Tibial nerve (tissue), 4 donors: ENCODE data around the gene CYP2C9. TPM values are rescaled to one million over a fixed set of nuclear protein-coding genes. Genes with fewer than 3 reads are reported as not detected.

ENCODE experiments used
- DNase-seq, 2 donors: peaks; one replicate each; pipeline ENCODE4 v3.0.0-alpha.2; 2019; ENCODE audit warnings: low spot score in 2 of 2
- H3K27ac ChIP-seq, 4 donors: fragments of 200-600 bp; sonication (generic) in 3 of 4; one replicate each; pipeline ENCODE4 v1.5.1; 2017 to 2019; ENCODE audit warnings: mild to moderate bottlenecking in 1 of 4
- H3K27me3 ChIP-seq, 2 donors: fragments of 200-600 bp; sonication (generic) in 1 of 2; one replicate each; pipeline versions ENCODE4 v1.5.1 to v1.6.0; 2017 to 2019
- H3K36me3 ChIP-seq, 3 donors: fragments of 200-600 bp; sonication (generic); one replicate each; pipeline ENCODE4 v1.5.1; 2018 to 2019
- H3K4me1 ChIP-seq, 4 donors: fragments of 200-600 bp; sonication (generic) in 3 of 4; one replicate each; pipeline ENCODE4 v1.5.1; 2017 to 2019
- H3K4me3 ChIP-seq, 4 donors: fragments of 200-600 bp; sonication (generic) in 3 of 4; one replicate each; pipeline ENCODE4 v1.5.1; 2017 to 2019; ENCODE audit warnings: mild to moderate bottlenecking in 1 of 4, moderate library complexity in 1 of 4
- H3K9me3 ChIP-seq, 4 donors: fragments of 200-600 bp; sonication (generic) in 3 of 4; one replicate each; pipeline ENCODE4 v1.5.1; 2017 to 2019
- CTCF ChIP-seq, 5 experiments: fragments of 200-600 bp in 3 of 5; fragments of 450-650 bp in 2 of 5; sonication (generic) in 3 of 5; IDR thresholded peaks; one replicate each; pipeline ENCODE4 v1.5.1; 2016 to 2019; ENCODE audit warnings: antibody characterized with exemption in 5 of 5, mild to moderate bottlenecking in 3 of 5, moderate library complexity in 2 of 5
- EP300 ChIP-seq, 2 donors: sonication (generic); formaldehyde crosslinking; IDR thresholded peaks; one replicate each; pipeline ENCODE4 v1.6.1; 2017; ENCODE audit warnings: antibody characterized with exemption in 2 of 2, mild to moderate bottlenecking in 1 of 2
- POLR2A ChIP-seq, 2 donors: fragments of 450-650 bp; IDR thresholded peaks; one replicate each; pipeline ENCODE4 v1.6.1; 2017; ENCODE audit warnings: antibody characterized with exemption in 2 of 2, mild to moderate bottlenecking in 2 of 2, moderate library complexity in 2 of 2
- WGBS, 2 donors: methylation state at CpG; one replicate each; pipeline ENCODE4 v1.1.5; 2018; 5-methylcytosine and 5-hydroxymethylcytosine counted together
- small RNA-seq: library from RNA; depleted of rRNA; stranded (forward); fragments of <200 nt; gene quantifications from one replicate; pipeline ENCODE3, GENCODE V24; 2016
- total RNA-seq, 4 donors: library from RNA; depleted of rRNA; stranded (reverse); fragments of >200 nt; gene quantifications; one replicate each; pipeline ENCODE4 v1.1.0, GENCODE V29; 2016

The CYP2C9 gene
- total RNA-seq, 4 donors from 2014 or later: not detected

DNA sequence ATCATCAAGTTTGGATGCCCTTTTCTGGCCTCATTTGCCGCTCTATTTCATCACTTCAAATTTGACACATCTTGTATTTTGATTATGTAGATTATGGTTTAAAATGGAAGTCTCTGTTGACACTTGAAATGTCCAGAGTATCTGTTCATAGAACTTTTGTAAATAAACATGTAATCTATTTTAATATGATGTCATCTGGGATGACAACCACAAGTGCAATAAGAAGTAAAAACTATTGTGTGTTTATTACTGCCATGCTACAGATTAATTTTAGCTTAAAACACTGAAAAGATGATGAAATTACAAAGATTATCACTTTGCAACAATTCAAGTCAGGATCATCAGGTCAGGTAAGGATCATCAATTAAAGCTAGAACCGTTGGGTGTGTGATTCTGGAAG, 100.8 kb downstream of the CYP2C9 start:
- H3K27ac ChIP-seq: no peak overlapping the region
- WGBS, 2 donors: 83 to 91% methylated on average over 2 of the region's 2 CpGs
- no peaks in the 10 kb centered on the region for H3K9me3 ChIP-seq
- H3K4me1 ChIP-seq: no peaks in the 10 kb centered on the region
- no peaks in the 10 kb centered on the region for H3K27me3 ChIP-seq
- no peak for DNase-seq
- TF ChIP-seq CTCF (IDR thresholded peaks at IDR 0.05) (no peak), POLR2A (IDR thresholded peaks at IDR 0.05) (no peak), EP300 (IDR thresholded peaks at IDR 0.05) (no peak)
- H3K36me3 ChIP-seq: no peaks in the 10 kb centered on the region
- H3K4me3 ChIP-seq: no peak overlapping the region

Small RNAs within 50 kb of the gene (small RNA-seq; reads per million reads assigned to genes)
- gene CYP2C60P: not detected

Other genes with a start within 250 kb of the CYP2C9 start
- gene CYP2C19, start 176.0 kb upstream of the CYP2C9 start, total RNA-seq: not detected
- 1 to 10 TPM in 1 of 4 donors, under 1 TPM in 1, not detected in 2; 0.90 to 1.0 TPM for gene CYP2C8, start 130.8 kb downstream of the CYP2C9 start, total RNA-seq